Mesothelial cell of epicardium (in vitro differentiated cells): ENCODE data around the gene MAPKAPK2. TPM values are rescaled to one million over a fixed set of nuclear protein-coding genes. Genes with fewer than 3 reads are reported as not detected.

Source experiments
- DNase-seq, 2 experiments: peaks; one replicate each; pipeline ENCODE4 v3.0.0; 2021; ENCODE audit warnings: low spot score in 2 of 2; ENCODE audit not compliant: unreplicated experiment in 2 of 2
- H3K27ac Mint-ChIP-seq: 2 replicates; pipeline ENCODE4 v1.8.0; 2021; ENCODE audit warnings: mixed read lengths
- H3K27me3 Mint-ChIP-seq: 2 replicates; pipeline ENCODE4 v1.8.0; 2021; ENCODE audit warnings: low read depth, mixed read lengths
- H3K36me3 Mint-ChIP-seq: 2 replicates; pipeline ENCODE4 v1.8.0; 2021; ENCODE audit warnings: mixed read lengths
- H3K4me1 Mint-ChIP-seq: 2 replicates; pipeline ENCODE4 v1.8.0; 2021; ENCODE audit warnings: mixed read lengths
- H3K4me3 Mint-ChIP-seq: 2 replicates; pipeline ENCODE4 v1.8.0; 2021; ENCODE audit warnings: mild to moderate bottlenecking, moderate library complexity, mixed read lengths
- H3K9me3 Mint-ChIP-seq: 2 replicates; pipeline ENCODE4 v1.8.0; 2021; ENCODE audit warnings: mixed read lengths
- total RNA-seq: library from RNA; stranded (reverse); gene quantifications from 3 replicates; pipeline ENCODE4 v1.2.1, GENCODE V29; 2021
- TF ChIP-seq, protein P1 (sequence below): fragments of 200-600 bp; sonication (generic); IDR thresholded peaks from one replicate; pipeline ENCODE4 v1.5.0; 2021; ENCODE audit warnings: antibody characterized with exemption; ENCODE audit not compliant: unreplicated experiment

The MAPKAPK2 gene
- total RNA-seq, 1 donor from 2014 or later: 60.2 TPM

DNA sequence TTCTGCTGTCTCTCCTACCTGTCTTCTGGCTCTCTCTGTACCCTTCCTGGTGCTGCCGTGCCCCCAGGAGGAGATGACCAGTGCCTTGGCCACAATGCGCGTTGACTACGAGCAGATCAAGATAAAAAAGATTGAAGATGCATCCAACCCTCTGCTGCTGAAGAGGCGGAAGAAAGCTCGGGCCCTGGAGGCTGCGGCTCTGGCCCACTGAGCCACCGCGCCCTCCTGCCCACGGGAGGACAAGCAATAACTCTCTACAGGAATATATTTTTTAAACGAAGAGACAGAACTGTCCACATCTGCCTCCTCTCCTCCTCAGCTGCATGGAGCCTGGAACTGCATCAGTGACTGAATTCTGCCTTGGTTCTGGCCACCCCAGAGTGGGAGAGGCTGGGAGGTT is 47.8 kb downstream of the MAPKAPK2 start:
- Mint-ChIP-seq H3K27ac (no peak overlapping the region), H3K4me1 (peaks cover 2% of the 10 kb centered on the region), H3K27me3 (no peaks in the 10 kb centered on the region), H3K4me3 (no peak overlapping the region), H3K36me3 (peaks cover 15% of the 10 kb centered on the region), H3K9me3 (no peaks in the 10 kb centered on the region)
- TF ChIP-seq, protein P1, sequence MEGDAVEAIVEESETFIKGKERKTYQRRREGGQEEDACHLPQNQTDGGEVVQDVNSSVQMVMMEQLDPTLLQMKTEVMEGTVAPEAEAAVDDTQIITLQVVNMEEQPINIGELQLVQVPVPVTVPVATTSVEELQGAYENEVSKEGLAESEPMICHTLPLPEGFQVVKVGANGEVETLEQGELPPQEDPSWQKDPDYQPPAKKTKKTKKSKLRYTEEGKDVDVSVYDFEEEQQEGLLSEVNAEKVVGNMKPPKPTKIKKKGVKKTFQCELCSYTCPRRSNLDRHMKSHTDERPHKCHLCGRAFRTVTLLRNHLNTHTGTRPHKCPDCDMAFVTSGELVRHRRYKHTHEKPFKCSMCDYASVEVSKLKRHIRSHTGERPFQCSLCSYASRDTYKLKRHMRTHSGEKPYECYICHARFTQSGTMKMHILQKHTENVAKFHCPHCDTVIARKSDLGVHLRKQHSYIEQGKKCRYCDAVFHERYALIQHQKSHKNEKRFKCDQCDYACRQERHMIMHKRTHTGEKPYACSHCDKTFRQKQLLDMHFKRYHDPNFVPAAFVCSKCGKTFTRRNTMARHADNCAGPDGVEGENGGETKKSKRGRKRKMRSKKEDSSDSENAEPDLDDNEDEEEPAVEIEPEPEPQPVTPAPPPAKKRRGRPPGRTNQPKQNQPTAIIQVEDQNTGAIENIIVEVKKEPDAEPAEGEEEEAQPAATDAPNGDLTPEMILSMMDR: no peak
- DNase-seq: no peak

DNA sequence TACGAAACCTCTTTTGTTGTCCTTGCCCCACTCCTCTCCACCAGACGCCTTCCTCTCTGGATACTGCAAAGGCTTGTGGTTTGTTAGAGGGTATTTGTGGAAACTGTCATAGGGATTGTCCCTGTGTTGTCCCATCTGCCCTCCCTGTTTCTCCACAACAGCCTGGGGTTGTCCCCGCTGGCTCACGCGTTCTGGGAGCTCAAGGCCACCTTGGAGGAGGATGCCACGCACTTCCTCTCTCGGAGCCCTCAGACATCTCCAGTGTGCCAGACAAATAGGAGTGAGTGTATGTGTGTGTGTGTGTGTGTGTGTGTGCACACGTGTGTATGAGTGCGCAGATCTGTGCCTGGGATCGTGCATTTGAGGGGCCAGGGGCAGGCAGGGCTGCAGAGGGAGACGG is 48.3 kb downstream of the MAPKAPK2 start:
- peaks cover 15% of the 10 kb centered on the region for H3K36me3 Mint-ChIP-seq
- H3K27me3 Mint-ChIP-seq: no peaks in the 10 kb centered on the region
- TF ChIP-seq, protein P1: no peak
- H3K9me3 Mint-ChIP-seq: no peaks in the 10 kb centered on the region
- no peak overlapping the region for H3K4me3 Mint-ChIP-seq
- DNase-seq: no peak
- no peak overlapping the region for H3K27ac Mint-ChIP-seq
- H3K4me1 Mint-ChIP-seq: peaks cover 2% of the 10 kb centered on the region

DNA sequence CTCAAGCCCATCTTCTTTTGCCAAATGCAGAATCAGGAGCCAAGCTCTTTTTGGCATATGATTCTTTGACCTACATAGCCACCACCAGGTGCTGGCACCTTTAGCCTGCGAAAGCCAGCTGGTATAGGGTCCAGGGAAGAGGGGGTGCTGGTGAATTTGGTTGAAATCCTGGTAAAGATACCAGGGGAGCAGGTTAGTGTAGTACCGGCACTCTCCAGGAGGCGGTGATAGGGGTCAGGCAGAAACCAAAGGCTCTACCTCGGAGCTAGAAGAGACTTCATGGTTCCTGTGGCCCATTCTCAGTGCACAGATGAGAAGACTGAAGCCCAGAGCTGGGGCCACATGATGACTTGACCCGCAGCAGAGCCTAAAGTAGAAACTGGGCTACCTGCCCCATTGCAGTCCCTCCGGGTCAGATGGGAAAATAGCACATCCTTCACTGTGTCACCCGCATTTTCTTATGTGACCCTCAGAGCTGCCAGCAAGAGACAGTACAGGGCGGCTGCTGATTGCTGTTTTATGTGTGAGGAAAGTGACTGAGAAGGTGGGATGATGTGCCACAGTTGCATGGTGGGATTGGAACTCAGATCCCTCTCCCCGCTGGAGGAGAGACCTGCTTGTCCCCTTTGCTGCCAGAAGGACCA is 49.9 kb downstream of the MAPKAPK2 start:
- H3K36me3 Mint-ChIP-seq: peaks cover 15% of the 10 kb centered on the region
- TF ChIP-seq, protein P1: peak; percentile 86
- no peak overlapping the region for H3K4me3 Mint-ChIP-seq
- DNase-seq: peak in 1 of 2 experiments; percentile 71
- no peak overlapping the region for H3K27ac Mint-ChIP-seq
- H3K9me3 Mint-ChIP-seq: no peaks in the 10 kb centered on the region
- H3K4me1 Mint-ChIP-seq: no peaks in the 10 kb centered on the region
- H3K27me3 Mint-ChIP-seq: no peaks in the 10 kb centered on the region

DNA sequence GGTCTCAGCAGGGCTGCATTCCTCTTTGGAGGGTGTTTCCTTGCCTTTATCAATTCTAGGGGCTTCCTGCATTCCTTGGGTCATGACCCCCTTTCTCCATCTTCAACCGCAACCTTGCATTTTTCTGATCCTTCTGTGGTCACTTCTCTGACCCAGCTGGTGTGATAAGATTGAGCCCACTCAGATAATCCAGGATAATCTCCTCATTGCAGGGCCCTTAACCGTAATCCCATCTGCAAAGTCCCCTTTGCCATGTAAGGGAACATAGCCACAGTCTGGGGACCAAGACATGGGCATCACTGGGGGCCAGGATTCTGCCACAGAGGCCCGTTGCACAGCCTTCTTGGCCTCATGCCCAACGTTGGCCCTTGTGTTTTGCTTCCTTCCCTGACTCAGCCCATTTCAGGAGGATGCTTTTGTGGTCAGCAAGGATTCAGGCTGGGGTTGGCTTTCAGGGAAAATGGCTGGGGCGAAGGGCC is 50.9 kb downstream of the MAPKAPK2 start:
- Mint-ChIP-seq H3K4me1 (no peaks in the 10 kb centered on the region), H3K27me3 (no peaks in the 10 kb centered on the region), H3K36me3 (peaks cover 12% of the 10 kb centered on the region), H3K4me3 (no peak overlapping the region), H3K27ac (no peak overlapping the region), H3K9me3 (no peaks in the 10 kb centered on the region)
- TF ChIP-seq, protein P1: no peak
- DNase-seq: no peak

DNA sequence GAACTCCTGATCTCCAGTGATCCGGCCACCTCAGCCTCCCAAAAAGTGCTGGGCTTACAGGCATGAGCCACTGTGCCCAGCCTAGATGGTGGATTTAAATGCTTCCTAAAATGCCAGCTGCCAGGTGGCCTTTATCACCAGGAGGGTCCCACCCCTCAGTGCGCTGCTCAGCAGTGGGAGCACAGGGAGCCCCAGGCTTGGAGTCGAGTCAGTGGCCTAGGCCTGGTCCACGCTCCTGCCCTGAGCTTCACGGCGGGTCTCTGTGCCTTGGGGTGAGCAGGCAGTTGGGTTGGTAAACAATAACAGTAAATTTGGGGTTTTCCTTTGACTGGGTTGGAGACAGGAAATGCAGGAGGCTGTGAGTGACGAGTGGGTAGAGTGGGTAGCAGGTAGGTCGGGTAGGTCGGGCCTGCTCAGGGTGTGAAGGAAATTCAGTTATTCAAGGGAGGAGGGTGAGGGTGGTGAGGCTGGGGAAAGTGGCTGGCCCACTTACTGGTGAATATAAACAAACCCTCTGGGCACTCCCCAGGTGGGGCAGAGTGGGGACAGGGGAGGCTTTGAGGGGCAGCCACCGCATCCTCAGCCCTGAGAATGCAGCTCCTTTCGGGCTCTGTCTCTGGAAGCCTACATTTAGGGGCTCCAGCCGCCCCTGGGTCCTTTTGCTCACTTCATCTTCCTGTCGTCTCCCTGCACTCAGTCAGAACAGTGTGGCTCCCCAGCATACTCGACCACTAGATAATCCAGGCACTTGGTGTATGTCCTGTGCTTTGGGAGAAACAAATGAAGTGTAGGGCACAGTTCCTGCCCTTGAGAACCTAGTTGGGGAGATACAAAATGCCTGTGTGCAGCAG is 52.4 kb downstream of the MAPKAPK2 start:
- no peaks in the 10 kb centered on the region for H3K4me1 Mint-ChIP-seq
- H3K36me3 Mint-ChIP-seq: peaks cover 9% of the 10 kb centered on the region
- DNase-seq: no peak
- no peaks in the 10 kb centered on the region for H3K9me3 Mint-ChIP-seq
- H3K27ac Mint-ChIP-seq: no peak overlapping the region
- no peaks in the 10 kb centered on the region for H3K27me3 Mint-ChIP-seq
- TF ChIP-seq, protein P1: no peak
- H3K4me3 Mint-ChIP-seq: no peak overlapping the region
